Subcutaneous preadipocyte (primary cell): ENCODE measurements around the gene LAMB3. TPM values are rescaled to one million over a fixed set of nuclear protein-coding genes. Genes with fewer than 3 reads are reported as not detected.

ENCODE experiments used
- total RNA-seq: library from RNA; depleted of rRNA; stranded (reverse); fragments of >200 nt; gene quantifications from 2 replicates; pipeline ENCODE4 v1.2.3, GENCODE V29; 2012

LAMB3 gene
- 6.1 and 14.3 TPM in 2 replicates for total RNA-seq

GRCh38 chr1:209652121-209652735 lies at the start of gene LAMB3:
Gene LAMB3 (minus strand): TSS chr1:209652425. CDS start chr1:209650944, 1,481 bp downstream.

GRCh38 chr1:209674957-209675564 lies 22.8 kb upstream of the LAMB3 start, which contains the start of gene G0S2:
Gene G0S2 (plus strand): TSS chr1:209675412. CDS start chr1:209675685, 273 bp downstream.

DNA sequence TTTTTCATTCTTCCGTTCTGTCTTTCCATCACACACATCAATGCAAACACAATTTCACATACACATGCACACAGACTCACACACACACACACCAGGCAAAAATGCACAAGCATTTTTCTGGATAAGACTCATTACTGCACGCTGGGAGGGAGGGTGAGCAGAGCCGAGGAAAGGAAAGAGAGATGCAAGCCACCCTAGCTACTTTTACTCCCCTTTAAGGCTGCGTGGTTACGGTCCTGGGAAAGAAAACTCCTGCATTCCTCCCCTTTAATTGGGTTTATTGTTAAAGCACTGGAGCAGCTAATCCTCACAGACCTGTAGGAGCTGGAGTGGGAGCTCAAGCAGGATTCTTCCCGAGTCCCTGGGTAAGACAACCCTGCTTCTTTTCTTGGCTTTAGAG lies 68.8 kb downstream of the LAMB3 start, which contains the start of gene CAMK1G:
Gene CAMK1G, plus strand, starts transcription at position 307 of the 400 bp plus-strand sequence. CDS start 11,270 bp downstream, outside the sequence.

Other genes with a start within 250 kb of the LAMB3 start
- under 0.01 TPM in 1 of 2 replicates, not detected in the other for gene CAMK1G, start 68.7 kb downstream of the LAMB3 start, total RNA-seq
- gene G0S2, start 23.0 kb upstream of the LAMB3 start, total RNA-seq, result 1.6 and 23.9 TPM in 2 replicates
- 1.2 and 16.5 TPM in 2 replicates for gene HSD11B1, start 52.4 kb upstream of the LAMB3 start, total RNA-seq
- gene TRAF3IP3, start 103.6 kb upstream of the LAMB3 start, total RNA-seq, result not detected in 2 replicates
- 2.6 and 3.1 TPM in 2 replicates for gene C1orf74, start 132.1 kb upstream of the LAMB3 start, total RNA-seq
- gene IRF6, start 153.7 kb upstream of the LAMB3 start, total RNA-seq, result not detected in 2 replicates
- 12.1 and 14.9 TPM in 2 replicates for gene UTP25, start 175.5 kb upstream of the LAMB3 start, total RNA-seq